C4-2B (cell line): ENCODE measurements around the gene NTRK2.

ENCODE experiments used
- H3K27ac ChIP-seq: fragments of 450-650 bp; 2 replicates; pipeline ENCODE4 v1.5.1; 2017
- ZFX ChIP-seq: fragments of 450-650 bp; IDR thresholded peaks from 2 replicates; pipeline ENCODE4 v1.6.1; 2017
- TF ChIP-seq, protein P1 (sequence below): fragments of 450-650 bp; conservative IDR thresholded peaks from 2 replicates; pipeline ENCODE4 v1.5.1; 2017; ENCODE audit warnings: mild to moderate bottlenecking

NTRK2 gene

DNA sequence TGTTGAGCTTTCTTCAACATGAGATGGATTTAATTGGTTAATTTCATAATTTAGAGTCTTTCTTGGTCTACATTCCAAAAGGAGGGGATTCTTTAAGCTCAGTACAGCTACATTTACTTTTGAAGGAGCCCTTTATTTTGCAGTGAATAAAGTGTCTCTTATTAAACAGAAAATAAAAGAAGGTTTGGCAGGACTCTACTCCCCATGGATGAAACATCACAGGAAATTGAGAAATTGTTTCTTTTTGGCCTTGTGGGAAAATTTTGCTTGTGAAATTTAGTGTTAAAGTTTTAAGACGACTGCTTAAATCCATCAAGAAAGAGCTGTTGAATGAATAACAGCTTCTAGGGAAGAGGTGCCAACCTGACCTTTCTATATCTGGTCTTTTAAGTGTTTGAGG lies 187.7 kb downstream of the NTRK2 start:
- H3K27ac ChIP-seq: no peak overlapping the region
- TF ChIP-seq ZFX: no peak
- TF ChIP-seq, protein P1, sequence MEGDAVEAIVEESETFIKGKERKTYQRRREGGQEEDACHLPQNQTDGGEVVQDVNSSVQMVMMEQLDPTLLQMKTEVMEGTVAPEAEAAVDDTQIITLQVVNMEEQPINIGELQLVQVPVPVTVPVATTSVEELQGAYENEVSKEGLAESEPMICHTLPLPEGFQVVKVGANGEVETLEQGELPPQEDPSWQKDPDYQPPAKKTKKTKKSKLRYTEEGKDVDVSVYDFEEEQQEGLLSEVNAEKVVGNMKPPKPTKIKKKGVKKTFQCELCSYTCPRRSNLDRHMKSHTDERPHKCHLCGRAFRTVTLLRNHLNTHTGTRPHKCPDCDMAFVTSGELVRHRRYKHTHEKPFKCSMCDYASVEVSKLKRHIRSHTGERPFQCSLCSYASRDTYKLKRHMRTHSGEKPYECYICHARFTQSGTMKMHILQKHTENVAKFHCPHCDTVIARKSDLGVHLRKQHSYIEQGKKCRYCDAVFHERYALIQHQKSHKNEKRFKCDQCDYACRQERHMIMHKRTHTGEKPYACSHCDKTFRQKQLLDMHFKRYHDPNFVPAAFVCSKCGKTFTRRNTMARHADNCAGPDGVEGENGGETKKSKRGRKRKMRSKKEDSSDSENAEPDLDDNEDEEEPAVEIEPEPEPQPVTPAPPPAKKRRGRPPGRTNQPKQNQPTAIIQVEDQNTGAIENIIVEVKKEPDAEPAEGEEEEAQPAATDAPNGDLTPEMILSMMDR: no peak

DNA sequence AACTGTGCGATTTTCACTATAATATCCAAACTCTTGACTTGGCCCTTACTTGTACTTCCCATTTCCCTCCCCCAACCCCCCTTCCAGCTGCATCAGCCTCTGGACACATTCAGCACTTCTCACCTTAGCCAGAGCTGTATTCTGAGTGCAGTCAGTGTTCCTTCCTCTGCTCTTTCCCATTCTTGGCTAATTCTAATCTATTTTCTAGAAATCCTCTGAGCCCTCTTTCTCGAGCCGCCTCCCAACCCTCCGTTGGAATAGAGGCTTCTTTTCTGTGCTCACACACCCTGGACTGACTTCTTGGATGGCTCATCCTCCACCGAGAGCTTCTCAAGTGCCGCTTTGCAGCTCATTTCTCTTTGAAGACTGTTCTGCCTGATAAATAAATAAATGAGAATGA lies 188.8 kb downstream of the NTRK2 start:
- TF ChIP-seq, protein P1: no peak
- no peak for TF ChIP-seq ZFX
- H3K27ac ChIP-seq: no peak overlapping the region

DNA sequence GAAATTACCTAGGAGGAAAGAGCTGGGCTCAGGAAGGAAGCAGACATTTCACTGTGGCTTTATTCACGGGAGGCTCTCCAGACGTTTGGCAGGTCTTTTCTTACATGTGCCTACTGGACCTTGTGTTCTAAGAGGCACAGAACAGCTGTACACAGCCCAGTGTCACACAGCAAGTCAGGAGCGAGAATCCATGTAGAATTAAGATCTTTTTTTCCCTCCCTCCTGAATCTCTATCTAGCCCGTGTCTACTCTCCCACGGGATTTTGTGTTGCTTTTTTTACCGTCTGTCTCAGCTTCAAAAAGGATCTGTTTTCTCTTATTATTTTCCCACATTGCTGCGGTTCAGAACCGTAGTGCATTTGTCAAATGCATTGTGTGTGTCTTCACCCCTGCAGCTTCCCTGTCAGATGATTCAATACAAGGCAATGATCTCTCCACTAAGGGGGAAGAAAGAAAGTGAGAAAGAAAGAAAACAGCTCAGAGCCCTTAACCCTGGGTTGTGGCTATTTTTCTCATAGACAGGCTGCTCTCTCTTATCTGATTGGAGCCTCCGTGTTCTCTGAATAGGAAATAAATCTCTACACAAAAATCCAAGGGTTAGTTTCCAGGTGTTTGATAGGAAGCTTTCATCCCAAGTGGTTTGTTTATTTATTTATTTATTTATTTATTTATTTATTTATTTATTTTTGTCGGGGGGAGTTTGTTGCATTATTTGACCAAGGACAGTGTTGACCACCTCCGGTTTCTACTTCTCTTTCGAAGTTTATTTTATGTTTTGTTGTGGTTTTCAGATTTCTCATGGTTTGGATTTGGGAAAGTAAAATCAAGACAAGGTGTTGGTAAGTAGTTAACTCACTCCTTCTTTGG lies 191.0 kb downstream of the NTRK2 start:
- no peak overlapping the region for H3K27ac ChIP-seq
- TF ChIP-seq, protein P1: no peak
- TF ChIP-seq ZFX: no peak

DNA sequence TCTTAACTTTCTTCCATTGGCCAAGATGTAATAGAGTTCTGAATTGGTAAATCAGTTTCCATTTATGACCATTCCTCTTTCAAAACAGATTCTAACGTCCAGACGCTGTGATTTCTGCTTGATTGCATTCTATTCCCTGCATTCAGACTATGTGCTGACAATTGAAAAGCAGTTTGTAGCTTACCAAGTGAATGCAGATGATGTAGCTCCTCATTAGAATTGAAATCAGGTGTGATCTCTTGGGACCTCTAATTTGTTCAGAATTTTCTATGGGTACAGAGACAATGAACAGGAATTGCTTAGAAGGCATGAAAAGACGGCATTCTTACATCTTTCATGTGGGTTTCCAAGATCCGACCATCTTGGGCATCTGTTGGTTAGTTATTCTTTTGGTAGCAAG lies 191.9 kb downstream of the NTRK2 start:
- TF ChIP-seq, protein P1: no peak
- TF ChIP-seq ZFX: no peak
- no peak overlapping the region for H3K27ac ChIP-seq

DNA sequence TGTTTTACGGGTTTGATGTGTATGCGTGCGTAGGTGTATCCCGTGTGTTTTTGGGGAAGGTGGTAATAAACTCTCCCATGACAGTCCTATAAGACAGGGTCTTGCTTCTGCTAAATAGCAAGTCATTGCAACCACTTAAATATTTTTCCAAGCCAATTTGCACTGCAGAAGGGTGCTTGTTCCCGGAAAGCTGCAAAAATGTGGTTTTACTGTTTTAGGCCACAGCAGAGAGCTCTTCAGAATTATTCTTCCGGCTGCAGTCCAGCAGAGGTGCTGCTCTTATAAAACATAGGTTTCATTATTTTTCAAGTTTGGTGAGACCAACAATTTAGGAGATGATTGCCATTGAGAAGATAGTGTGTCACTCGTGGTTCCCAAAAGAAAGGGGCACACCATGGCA lies 192.8 kb downstream of the NTRK2 start:
- no peak overlapping the region for H3K27ac ChIP-seq
- TF ChIP-seq, protein P1: no peak
- TF ChIP-seq ZFX: no peak

DNA sequence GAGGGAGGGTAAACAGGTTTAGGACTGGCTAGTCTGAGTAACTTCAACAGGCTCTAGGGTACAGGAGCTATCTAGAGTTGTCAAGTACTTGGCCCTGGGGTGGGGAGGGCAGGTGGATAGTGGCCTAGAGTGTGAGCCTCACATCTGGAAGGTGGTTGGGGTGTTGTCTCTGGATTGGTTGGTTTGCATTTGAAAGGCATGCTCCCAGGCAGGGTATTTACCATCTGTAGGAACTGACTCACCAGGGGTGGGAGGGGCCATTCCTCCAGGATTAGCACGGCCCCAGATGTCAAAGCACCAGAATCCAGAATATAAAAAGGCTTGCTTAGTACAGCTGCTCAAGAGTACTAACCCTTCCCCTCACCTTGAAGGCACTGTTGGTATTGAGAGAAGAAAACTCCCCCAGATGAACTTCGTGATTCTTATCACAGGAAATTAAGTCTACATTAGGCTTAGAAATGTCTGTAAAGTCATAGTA lies 193.3 kb downstream of the NTRK2 start:
- H3K27ac ChIP-seq: no peak overlapping the region
- TF ChIP-seq, protein P1: no peak
- no peak for TF ChIP-seq ZFX

DNA sequence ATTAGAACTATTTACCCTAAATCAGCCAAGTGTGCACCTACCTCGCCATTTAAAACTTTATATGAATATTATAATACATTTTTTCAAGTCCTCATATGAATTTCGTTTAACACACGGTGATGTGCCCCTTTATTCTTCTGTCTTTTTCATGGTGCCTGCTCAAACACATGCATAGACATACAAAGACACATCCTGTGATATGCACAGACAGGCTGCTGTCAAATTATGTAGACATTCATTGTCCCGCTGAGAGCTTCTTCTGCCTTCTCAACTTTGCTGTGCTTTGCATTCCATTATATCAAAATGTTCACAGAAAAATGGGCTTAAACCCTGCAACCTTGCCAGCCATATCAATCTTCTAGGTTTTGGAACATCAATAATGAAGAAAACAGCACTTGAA lies 193.8 kb downstream of the NTRK2 start:
- H3K27ac ChIP-seq: no peak overlapping the region
- TF ChIP-seq, protein P1: no peak
- no peak for TF ChIP-seq ZFX
